GM12878 (cell line): ENCODE results near the gene OFD1. TPM values are rescaled to one million over a fixed set of nuclear protein-coding genes. Genes with fewer than 3 reads are reported as not detected.

Source experiments
- CEBPB ChIP-seq, 2 experiments: fragments of 150-350 bp in 1 of 2; IDR thresholded peaks; 2 replicates each; pipeline ENCODE4 v1.6.1; 2012 to 2014; ENCODE audit warnings: low read depth in 2 of 2, low read length in 2 of 2, borderline replicate concordance in 1 of 2, inconsistent platforms in 1 of 2
- CUX1 ChIP-seq: IDR thresholded peaks from 2 replicates; pipeline ENCODE4 v1.6.1; 2012; ENCODE audit warnings: improper control_type of control experiment, low read depth, low read length; ENCODE audit not compliant: insufficient replicate concordance
- EED ChIP-seq: sonication (generic); IDR thresholded peaks from 2 replicates; pipeline ENCODE4 v1.6.1; 2016; ENCODE audit warnings: antibody characterized with exemption, low read depth
- KLF5 ChIP-seq: fragments of 450-650 bp; IDR thresholded peaks from 2 replicates; pipeline ENCODE4 v1.6.1; 2014; ENCODE audit warnings: mild to moderate bottlenecking; ENCODE audit not compliant: partially characterized antibody
- PBX3 ChIP-seq: IDR thresholded peaks from 2 replicates; pipeline ENCODE4 v1.6.1; 2011; ENCODE audit warnings: mild to moderate bottlenecking, low read depth, low read length, moderate library complexity; ENCODE audit not compliant: insufficient replicate concordance
- POLR2A ChIP-seq: IDR thresholded peaks from 2 replicates; pipeline ENCODE4 v1.6.1; 2011; ENCODE audit warnings: low read depth, mild to moderate bottlenecking, low read length
- TCF12 ChIP-seq: IDR thresholded peaks from 2 replicates; pipeline ENCODE4 v1.6.1; 2011; ENCODE audit warnings: low read depth, mild to moderate bottlenecking, low read length
- polyA plus RNA-seq, 11 experiments: library from polyadenylated mRNA; depleted of rRNA in 4 of 11; unstranded in 6 of 11; stranded (reverse) in 5 of 11; fragments of >200 nt; fragmentation: Nextera tagmentation in 4 of 11; fragmentation: Illumina TruSeq in 1 of 11; extraction: Ambion mirVana in 4 of 11; extraction: Trizol in 1 of 11; gene quantifications; 1 replicate in 1 of 11; 2 replicates in 10 of 11; pipeline versions ENCODE4 v1.2.1 to v1.2.3, GENCODE V29; 2011 to 2016; ENCODE audit warnings: inconsistent platforms in 2 of 11, missing spikeins in 2 of 11, low read depth in 1 of 11
- total RNA-seq, 4 experiments: library from RNA; depleted of rRNA in 3 of 4; stranded (reverse); fragments of >200 nt in 3 of 4; fragmentation: Illumina TruSeq in 1 of 4; extraction: Trizol in 1 of 4; gene quantifications; 2 replicates each; pipeline versions ENCODE4 v1.2.1 to v1.2.3, GENCODE V29; 2013 to 2021
- TF ChIP-seq, protein P1 (sequence below): fragments of 450-650 bp; IDR thresholded peaks from 2 replicates; pipeline ENCODE4 v1.6.1; 2017; ENCODE audit warnings: antibody characterized with exemption, mild to moderate bottlenecking, moderate library complexity
- TF ChIP-seq, protein P2 (sequence below): fragments of 450-650 bp; conservative IDR thresholded peaks from 2 replicates; pipeline ENCODE4 v1.6.1; 2017; ENCODE audit warnings: mild to moderate bottlenecking, moderate library complexity

Gene OFD1
- total and polyA plus RNA-seq, 10 of the 15 experiments (the other 5 are each of a cell fraction or from before 2014, with no cell fraction given): 22.4 to 77.2 (median 34.1) TPM

DNA sequence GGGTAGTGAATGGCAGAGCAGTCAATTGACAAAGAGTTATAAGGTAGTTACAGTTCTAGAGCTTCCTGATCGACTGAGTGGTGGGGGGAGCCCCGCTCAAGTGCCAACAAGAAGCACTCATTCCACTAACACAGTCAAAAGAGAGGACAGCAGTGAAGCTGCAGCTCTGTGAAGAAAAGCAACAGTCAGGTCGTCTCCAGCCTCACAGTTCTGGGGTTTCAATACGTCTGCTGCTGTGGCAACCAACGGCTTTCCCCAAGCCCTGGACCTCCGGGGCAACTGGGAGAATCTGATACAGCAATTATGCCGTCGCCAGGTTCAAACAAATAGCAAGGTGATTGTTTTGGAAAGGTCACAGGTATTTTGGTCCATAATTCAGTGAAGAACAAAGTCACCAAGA lies 51.5 kb downstream of the OFD1 start (continued):
- no peak for TF ChIP-seq CUX1
- no peak for TF ChIP-seq EED
- TF ChIP-seq POLR2A: no peak
- no peak for TF ChIP-seq CEBPB (IDR thresholded peaks at IDR 0.05; ENCODE audit: borderline replicate concordance in 1 of 2, low read depth in 2 of 2, low read length in 2 of 2)
- no peak for TF ChIP-seq TCF12
- TF ChIP-seq PBX3: no peak
- TF ChIP-seq, protein P1, sequence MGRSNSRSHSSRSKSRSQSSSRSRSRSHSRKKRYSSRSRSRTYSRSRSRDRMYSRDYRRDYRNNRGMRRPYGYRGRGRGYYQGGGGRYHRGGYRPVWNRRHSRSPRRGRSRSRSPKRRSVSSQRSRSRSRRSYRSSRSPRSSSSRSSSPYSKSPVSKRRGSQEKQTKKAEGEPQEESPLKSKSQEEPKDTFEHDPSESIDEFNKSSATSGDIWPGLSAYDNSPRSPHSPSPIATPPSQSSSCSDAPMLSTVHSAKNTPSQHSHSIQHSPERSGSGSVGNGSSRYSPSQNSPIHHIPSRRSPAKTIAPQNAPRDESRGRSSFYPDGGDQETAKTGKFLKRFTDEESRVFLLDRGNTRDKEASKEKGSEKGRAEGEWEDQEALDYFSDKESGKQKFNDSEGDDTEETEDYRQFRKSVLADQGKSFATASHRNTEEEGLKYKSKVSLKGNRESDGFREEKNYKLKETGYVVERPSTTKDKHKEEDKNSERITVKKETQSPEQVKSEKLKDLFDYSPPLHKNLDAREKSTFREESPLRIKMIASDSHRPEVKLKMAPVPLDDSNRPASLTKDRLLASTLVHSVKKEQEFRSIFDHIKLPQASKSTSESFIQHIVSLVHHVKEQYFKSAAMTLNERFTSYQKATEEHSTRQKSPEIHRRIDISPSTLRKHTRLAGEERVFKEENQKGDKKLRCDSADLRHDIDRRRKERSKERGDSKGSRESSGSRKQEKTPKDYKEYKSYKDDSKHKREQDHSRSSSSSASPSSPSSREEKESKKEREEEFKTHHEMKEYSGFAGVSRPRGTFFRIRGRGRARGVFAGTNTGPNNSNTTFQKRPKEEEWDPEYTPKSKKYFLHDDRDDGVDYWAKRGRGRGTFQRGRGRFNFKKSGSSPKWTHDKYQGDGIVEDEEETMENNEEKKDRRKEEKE: no peak
- TF ChIP-seq, protein P2, sequence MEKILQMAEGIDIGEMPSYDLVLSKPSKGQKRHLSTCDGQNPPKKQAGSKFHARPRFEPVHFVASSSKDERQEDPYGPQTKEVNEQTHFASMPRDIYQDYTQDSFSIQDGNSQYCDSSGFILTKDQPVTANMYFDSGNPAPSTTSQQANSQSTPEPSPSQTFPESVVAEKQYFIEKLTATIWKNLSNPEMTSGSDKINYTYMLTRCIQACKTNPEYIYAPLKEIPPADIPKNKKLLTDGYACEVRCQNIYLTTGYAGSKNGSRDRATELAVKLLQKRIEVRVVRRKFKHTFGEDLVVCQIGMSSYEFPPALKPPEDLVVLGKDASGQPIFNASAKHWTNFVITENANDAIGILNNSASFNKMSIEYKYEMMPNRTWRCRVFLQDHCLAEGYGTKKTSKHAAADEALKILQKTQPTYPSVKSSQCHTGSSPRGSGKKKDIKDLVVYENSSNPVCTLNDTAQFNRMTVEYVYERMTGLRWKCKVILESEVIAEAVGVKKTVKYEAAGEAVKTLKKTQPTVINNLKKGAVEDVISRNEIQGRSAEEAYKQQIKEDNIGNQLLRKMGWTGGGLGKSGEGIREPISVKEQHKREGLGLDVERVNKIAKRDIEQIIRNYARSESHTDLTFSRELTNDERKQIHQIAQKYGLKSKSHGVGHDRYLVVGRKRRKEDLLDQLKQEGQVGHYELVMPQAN: no peak
- TF ChIP-seq KLF5: no peak
